ENCODE data around the gene TTC28. TPM values are rescaled to one million over a fixed set of nuclear protein-coding genes. Genes with fewer than 3 reads are reported as not detected.

The TTC28 gene
- total and polyA plus RNA-seq, 11 donors = 5.1 to 34.9 (median 21.8) TPM

- 78 to 88% (median 85%) methylated on average over 10 of the region's 10 CpGs for WGBS, 4 donors
- intact Hi-C loops (cut with DNase I) = loop anchor here in 2 of 10 donors (10.0 kb wide), 2 partner anchors 49 to 59 kb away; no protein-coding TSS in a partner anchor
- Histone ChIP-seq H3K27ac (no peak overlapping the region), H3K9me3 (no peaks in the 10 kb centered on the region), H3K36me3 (peaks cover 0 to 80% (median 41%) of the 10 kb centered on the region in 9 donors), H3K27me3 (no peaks in the 10 kb centered on the region), H3K4me1 (peaks cover 0 to 8% (median 0%) of the 10 kb centered on the region in 12 donors), H3K4me3 (no peak overlapping the region)
- TF ChIP-seq POLR2A (IDR thresholded peaks at IDR 0.05) = no peak
- TF ChIP-seq, protein P1, sequence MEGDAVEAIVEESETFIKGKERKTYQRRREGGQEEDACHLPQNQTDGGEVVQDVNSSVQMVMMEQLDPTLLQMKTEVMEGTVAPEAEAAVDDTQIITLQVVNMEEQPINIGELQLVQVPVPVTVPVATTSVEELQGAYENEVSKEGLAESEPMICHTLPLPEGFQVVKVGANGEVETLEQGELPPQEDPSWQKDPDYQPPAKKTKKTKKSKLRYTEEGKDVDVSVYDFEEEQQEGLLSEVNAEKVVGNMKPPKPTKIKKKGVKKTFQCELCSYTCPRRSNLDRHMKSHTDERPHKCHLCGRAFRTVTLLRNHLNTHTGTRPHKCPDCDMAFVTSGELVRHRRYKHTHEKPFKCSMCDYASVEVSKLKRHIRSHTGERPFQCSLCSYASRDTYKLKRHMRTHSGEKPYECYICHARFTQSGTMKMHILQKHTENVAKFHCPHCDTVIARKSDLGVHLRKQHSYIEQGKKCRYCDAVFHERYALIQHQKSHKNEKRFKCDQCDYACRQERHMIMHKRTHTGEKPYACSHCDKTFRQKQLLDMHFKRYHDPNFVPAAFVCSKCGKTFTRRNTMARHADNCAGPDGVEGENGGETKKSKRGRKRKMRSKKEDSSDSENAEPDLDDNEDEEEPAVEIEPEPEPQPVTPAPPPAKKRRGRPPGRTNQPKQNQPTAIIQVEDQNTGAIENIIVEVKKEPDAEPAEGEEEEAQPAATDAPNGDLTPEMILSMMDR (IDR thresholded peaks at IDR 0.05) = no peak
- ATAC-seq = peak in 2 of 4 donors; percentile 10 to 26
- DNase-seq = no peak
These were observed 695.5 kb downstream of the TTC28 start for GRCh38 chr22:27984001-27984695.

- intact Hi-C loops (cut with DNase I) = loop anchor here in 2 of 10 donors (10.0 kb wide), 2 partner anchors 49 to 59 kb away; no protein-coding TSS in a partner anchor
- ATAC-seq = no peak
- H3K36me3 ChIP-seq = peaks cover 0 to 72% (median 36%) of the 10 kb centered on the region in 9 donors
These were observed 696.3 kb downstream of the TTC28 start for GRCh38 chr22:27983361-27983791.

GRCh38 chr22:27982630-27983180, 696.9 kb downstream of the TTC28 start:
- DNase-seq = no peak
- Histone ChIP-seq H3K27ac (no peak overlapping the region), H3K4me3 (no peak overlapping the region), H3K27me3 (no peaks in the 10 kb centered on the region), H3K4me1 (peaks cover 0 to 15% (median 0%) of the 10 kb centered on the region in 12 donors), H3K36me3 (peaks cover 0 to 65% (median 36%) of the 10 kb centered on the region in 9 donors), H3K9me3 (no peaks in the 10 kb centered on the region)
- intact Hi-C loops (cut with DNase I) = loop anchor here in 2 of 10 donors (10.0 kb wide), 2 partner anchors 48 to 58 kb away; no protein-coding TSS in a partner anchor
- TF ChIP-seq, protein P1 (IDR thresholded peaks at IDR 0.05) = no peak
- 93 to 97% (median 97%) methylated on average over 14 to 20 of the region's 20 CpGs for WGBS, 4 donors
- ATAC-seq = no peak

More at GRCh38 chr22:27983361-27983791, 696.3 kb downstream of the TTC28 start:
- 86 to 95% (median 88%) methylated on average over 11 to 15 of the region's 15 CpGs for WGBS, 4 donors
- no peaks in the 10 kb centered on the region for H3K27me3 ChIP-seq
- no peaks in the 10 kb centered on the region for H3K9me3 ChIP-seq
- H3K27ac ChIP-seq = no peak overlapping the region
- TF ChIP-seq POLR2A (IDR thresholded peaks at IDR 0.05) = no peak
- TF ChIP-seq, protein P1 (IDR thresholded peaks at IDR 0.05) = no peak
- H3K4me3 ChIP-seq = no peak overlapping the region
- no peak for DNase-seq
- H3K4me1 ChIP-seq = peaks cover 0 to 14% (median 0%) of the 10 kb centered on the region in 12 donors

- H3K4me3 ChIP-seq = no peak overlapping the region
- H3K9me3 ChIP-seq = no peaks in the 10 kb centered on the region
- WGBS, 4 donors = 95 to 97% (median 96%) methylated on average over 15 of the region's 15 CpGs
- TF ChIP-seq, protein P1 (IDR thresholded peaks at IDR 0.05) = no peak
- no peak for TF ChIP-seq POLR2A (IDR thresholded peaks at IDR 0.05)
- H3K4me1 ChIP-seq = peaks cover 0 to 15% (median 0%) of the 10 kb centered on the region in 12 donors
- DNase-seq = no peak
- peaks cover 0 to 60% (median 36%) of the 10 kb centered on the region in 9 donors for H3K36me3 ChIP-seq
- H3K27ac ChIP-seq = no peak overlapping the region
- ATAC-seq = no peak
- intact Hi-C loops (cut with DNase I) = loop anchor here in 2 of 10 donors (10.0 kb wide), 2 partner anchors 47 to 57 kb away; no protein-coding TSS in a partner anchor
- no peaks in the 10 kb centered on the region for H3K27me3 ChIP-seq
These were observed 697.5 kb downstream of the TTC28 start for GRCh38 chr22:27982106-27982505.

All from heart left ventricle (tissue), 16 donors.